A549 treated with Hydrocortisone at 1 μM for 4 hours (cell line): Measurements from ENCODE around the gene EPX. TPM values are rescaled to one million over a fixed set of nuclear protein-coding genes. Genes with fewer than 3 reads are reported as not detected.

Experiments
- total RNA-seq: library from RNA; stranded (reverse); fragments of 200-300 nt; extraction: Qiagen RNA extraction; gene quantifications from 5 replicates; pipeline ENCODE4 v1.2.3, GENCODE V29; 2022

EPX gene
- total RNA-seq, result not detected in 5 replicates

GRCh38 chr17:58192612-58193011, at the start of gene EPX:
Gene EPX, plus strand, starts transcription at chr17:58192726. Its CDS starts 121 bp downstream, at chr17:58192847.

GRCh38 chr17:58147930-58148434, 44.5 kb upstream of the EPX start, which contains the start of gene OR4D1:
Gene OR4D1, plus strand, starts transcription at chr17:58148384. Its CDS starts 6,770 bp downstream, at chr17:58155154.

GRCh38 chr17:58166682-58167081, 25.8 kb upstream of the EPX start, which contains the start of gene OR4D2:
Gene OR4D2, plus strand, starts transcription at chr17:58166982. Its CDS starts 2,674 bp downstream, at chr17:58169656.

GRCh38 chr17:58219007-58219788, 26.7 kb downstream of the EPX start, which contains the start of gene MKS1:
Gene MKS1, minus strand, starts transcription at chr17:58219255. Its CDS starts 25 bp downstream, at chr17:58219230.

GRCh38 chr17:58238147-58238634, 45.7 kb downstream of the EPX start, which contains the start of gene LPO:
Gene LPO, plus strand, starts transcription at chr17:58238584. Its CDS starts 4,396 bp downstream, at chr17:58242980.

Other genes starting within 250 kb of the EPX start
- gene CUEDC1, start 237.3 kb upstream of the EPX start, total RNA-seq, result 51.0 to 59.6 TPM (median 57.2 TPM) in 5 replicates
- 37.1 to 56.0 TPM (median 48.1 TPM) in 5 replicates for gene VEZF1, start 204.5 kb upstream of the EPX start, total RNA-seq
- 214 to 324 TPM (median 239 TPM) in 5 replicates for gene SRSF1, start 185.5 kb upstream of the EPX start, total RNA-seq
- 23.5 to 25.9 TPM (median 24.0 TPM) in 5 replicates for gene DYNLL2, start 109.3 kb upstream of the EPX start, total RNA-seq
- gene OR4D1, start 44.3 kb upstream of the EPX start, total RNA-seq, result 0.02 TPM in 1 of 5 replicates, not detected in the others
- not detected in 5 replicates for gene OR4D2, start 25.7 kb upstream of the EPX start, total RNA-seq
- gene MKS1, start 26.5 kb downstream of the EPX start, total RNA-seq, result 10.6 to 12.6 TPM (median 12.2 TPM) in 5 replicates
- 0.07 TPM in 1 of 5 replicates, not detected in the others for gene LPO, start 45.9 kb downstream of the EPX start, total RNA-seq
- gene MPO, start 88.2 kb downstream of the EPX start, total RNA-seq, result not detected in 5 replicates
- not detected in 5 replicates for gene TSPOAP1, start 136.1 kb downstream of the EPX start, total RNA-seq
- 96.4 to 171 TPM (median 148 TPM) in 5 replicates for gene SUPT4H1, start 159.5 kb downstream of the EPX start, total RNA-seq
- 0.18 to 0.45 TPM (median 0.24 TPM) in 5 replicates for gene RNF43, start 224.8 kb downstream of the EPX start, total RNA-seq